ENCODE results near the gene CDKN1C.
A peak's percentile ranks its signal among the peaks of the same experiment; 100 is the strongest.

The CDKN1C gene

GRCh38 chr11:2885678-2886081 is at the start of gene CDKN1C:
TSS of gene CDKN1C (minus strand) at chr11:2885775. CDS start at chr11:2885456, 319 bp downstream.
- DNase-seq, result peak; percentile 77

DNA sequence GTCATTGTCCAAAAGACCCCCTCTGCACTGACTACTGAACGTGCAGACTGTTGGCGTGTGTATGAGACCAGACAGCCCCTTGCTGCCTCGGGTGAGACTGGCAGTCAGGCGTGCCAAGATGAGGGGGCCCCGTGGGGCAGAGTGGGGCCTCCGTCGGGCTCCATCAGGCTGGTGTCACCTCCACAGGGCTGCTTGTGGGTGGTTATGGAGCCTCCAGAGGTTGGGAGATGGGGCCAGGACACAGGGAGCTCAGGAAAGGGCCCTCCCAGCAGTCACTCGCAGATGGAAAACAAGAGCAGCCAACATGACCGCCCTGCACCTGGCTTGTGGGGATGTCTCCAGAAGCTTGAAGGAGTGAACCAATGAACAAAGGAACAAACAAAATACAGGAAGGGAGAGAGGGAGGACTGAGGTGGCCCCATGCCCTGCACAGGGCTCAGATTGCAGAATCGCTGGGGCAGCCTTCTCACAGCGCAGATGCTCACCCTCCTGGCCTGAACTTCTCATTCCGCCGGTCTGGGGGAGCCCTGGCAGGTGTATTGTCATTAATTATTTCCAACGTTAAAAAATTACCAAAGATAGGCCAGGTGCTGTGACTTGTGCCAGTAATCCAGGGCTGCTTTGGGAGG is 49.1 kb upstream of the CDKN1C start:
- no peak for DNase-seq

GRCh38 chr11:2934021-2934550 is 48.5 kb upstream of the CDKN1C start:
- DNase-seq, result no peak

DNA sequence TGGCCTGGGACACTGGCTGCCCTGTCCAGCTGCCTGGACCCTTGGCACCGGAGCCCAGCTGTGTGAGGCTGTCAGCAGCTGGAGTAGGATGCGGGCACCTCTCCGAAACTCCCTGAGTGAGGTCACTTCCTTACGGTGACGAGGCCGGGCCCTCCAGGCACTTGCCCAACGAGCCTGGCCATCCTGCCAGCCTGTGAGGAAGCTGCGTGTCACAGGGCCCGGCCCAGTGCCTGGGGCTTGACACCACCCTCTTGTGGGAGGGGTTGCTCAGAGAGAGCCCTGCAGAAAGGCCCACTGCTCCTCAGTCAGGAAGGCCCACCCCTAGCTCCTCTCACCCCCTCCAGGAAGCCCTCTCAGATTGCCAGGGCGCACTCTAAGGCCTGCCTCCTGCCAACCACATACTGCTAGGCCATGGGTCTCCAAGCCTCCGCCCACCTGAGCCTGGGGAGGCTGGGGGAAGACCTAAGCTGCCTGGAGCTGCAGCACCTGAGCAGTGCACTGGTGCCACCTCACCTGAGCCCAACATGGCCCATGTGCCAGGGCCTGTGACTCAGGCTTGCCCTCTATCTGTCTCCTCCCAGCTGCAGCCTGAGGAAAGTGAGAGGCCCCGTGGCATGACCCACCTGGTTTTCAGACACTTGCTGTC is 47.9 kb upstream of the CDKN1C start:
- DNase-seq, result peak; percentile 25

GRCh38 chr11:2932850-2933251 is 47.3 kb upstream of the CDKN1C start:
- no peak for DNase-seq

DNA sequence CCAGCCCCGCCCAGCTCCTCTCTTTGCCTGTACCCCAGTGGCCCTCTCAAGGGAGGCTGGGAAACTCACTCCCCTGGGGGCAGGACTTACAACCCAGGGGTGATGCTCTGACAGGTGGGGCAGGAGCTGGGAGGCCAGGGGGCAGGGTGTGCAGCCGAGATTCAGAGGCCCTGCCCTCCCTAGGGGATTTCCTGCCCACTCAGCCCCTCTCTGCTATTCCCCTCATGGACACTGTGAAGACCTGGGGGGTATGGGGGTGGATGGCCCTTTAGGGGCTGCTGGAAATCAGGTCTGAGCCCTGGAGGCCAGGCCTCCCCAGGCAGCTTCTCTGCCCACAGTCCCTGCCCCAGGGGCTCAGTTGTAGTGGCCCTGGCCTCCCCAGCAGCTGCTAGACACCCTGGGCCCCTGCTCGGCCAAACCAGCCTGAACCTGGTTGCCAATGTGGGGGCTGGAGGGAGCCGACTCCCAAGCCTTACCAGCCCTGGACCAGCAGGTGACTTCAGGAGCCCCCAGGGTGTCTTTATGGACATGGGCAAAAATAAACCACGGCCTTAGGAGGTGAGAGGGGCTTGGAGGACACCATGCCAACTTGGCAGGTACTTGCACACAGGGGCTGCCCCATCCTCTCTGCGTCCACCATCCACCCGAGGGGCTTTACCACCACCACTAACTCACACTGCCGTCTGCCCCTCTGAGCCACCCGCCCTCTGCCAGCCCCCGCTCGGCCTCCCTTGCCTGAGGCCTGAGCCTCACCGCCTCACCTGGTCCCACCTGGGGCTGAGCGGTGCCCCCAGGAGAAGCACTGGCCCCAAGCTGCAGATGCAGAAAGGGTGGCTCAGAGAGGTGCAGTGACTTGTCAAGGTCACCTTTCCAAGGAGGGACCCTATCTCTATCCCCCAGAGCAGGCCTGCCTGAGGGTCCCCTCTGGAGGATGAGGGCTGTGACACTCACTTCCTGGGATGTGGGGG is 46.5 kb upstream of the CDKN1C start:
- no peak for DNase-seq

GRCh38 chr11:2931420-2931746 is 45.8 kb upstream of the CDKN1C start:
- DNase-seq, result no peak

- DNase-seq, result peak; percentile 39
Observed at GRCh38 chr11:2930704-2931419, 45.3 kb upstream of the CDKN1C start.

DNA sequence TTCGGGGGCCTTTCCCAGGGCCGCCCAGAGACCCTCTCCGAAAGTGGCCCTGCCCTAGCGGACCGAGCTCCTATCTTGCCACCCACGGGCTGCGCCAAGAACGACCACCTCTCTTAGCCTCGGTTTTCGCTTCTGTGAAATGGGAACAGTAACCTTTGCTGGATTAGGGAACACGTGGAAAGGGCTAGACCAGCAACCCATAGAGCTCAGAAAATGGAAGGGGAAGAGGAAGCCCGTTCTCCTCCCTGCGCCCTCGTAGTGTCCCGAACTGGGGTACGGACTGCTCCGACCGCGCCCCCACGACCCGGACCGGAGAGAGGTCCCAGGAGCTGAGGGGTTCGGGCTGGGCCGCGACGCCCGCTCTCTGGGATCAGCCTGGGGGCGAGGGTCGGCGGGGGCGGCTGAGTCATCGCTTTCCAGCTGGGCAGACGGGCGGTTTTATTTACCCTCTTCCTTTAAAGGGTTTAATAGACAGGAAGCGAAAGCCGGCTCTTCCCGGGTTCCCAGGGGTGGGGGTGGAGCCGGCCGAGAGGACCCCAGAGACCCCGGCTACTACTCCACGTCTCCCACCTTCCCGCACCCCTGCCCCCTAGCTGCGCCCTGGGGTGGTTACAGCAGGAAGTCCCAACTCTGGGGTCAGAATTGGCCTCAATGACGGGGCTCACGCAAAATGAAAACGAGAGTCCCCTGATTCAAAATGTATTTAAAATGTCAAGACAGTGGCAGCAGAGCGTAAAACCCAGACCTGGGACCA is 44.6 kb upstream of the CDKN1C start:
- no peak for DNase-seq

- no peak for DNase-seq
Observed at GRCh38 chr11:2929531-2929949, 44.0 kb upstream of the CDKN1C start.

DNA sequence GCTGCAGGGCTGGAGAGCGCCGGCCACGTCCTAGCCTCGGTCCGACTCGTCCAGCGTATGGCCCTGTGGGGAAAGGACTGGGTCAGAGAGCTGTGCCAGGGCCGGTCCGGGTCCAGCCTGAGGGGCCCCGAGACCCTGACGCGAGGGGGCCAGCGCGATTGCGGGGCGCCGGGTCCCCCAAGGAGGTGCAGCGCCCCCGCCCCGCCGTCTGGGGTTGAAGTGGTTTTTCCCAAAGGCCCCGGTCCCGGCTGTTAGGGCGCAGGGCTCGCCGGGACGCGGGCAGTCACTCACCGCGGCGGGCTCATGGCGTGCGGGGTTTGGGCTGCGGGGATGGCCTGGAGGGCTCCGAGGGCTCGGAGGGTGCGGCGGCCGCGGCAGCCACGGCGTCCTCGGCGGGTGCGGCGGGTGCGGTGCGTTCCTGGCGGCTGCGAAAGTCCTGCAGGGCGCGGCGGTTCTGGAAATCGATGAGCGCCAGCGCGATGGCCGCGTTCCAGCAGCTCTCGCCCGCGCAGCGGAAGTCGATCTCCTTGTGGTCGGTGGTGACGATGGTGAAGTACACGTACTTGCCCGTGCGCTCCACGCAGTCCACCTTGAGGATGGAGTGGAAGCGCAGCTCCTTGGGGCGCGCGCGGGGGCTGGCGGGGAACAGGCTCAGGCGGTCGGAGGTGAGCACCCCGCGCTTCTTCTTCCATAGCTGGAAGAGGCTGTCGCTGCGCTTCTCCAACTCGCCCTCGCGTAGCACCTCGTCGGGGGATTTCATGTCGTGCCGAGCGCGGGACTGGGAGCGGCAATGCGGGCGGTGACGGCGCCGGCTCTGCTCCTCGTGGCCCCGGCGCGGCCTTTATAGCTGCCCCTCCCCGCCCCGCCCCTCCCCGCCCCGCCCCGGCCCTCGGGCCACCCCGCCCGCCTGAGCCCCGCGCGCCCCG is 43.3 kb upstream of the CDKN1C start, which contains the start of gene PHLDA2:
Gene PHLDA2 (minus strand): TSS at position 816 of the 926 bp plus-strand sequence. CDS start 56 bp downstream, at position 760.
- peak; percentile 50 for DNase-seq

- no peak for DNase-seq
Observed at GRCh38 chr11:2927851-2928604, 42.5 kb upstream of the CDKN1C start.

DNA sequence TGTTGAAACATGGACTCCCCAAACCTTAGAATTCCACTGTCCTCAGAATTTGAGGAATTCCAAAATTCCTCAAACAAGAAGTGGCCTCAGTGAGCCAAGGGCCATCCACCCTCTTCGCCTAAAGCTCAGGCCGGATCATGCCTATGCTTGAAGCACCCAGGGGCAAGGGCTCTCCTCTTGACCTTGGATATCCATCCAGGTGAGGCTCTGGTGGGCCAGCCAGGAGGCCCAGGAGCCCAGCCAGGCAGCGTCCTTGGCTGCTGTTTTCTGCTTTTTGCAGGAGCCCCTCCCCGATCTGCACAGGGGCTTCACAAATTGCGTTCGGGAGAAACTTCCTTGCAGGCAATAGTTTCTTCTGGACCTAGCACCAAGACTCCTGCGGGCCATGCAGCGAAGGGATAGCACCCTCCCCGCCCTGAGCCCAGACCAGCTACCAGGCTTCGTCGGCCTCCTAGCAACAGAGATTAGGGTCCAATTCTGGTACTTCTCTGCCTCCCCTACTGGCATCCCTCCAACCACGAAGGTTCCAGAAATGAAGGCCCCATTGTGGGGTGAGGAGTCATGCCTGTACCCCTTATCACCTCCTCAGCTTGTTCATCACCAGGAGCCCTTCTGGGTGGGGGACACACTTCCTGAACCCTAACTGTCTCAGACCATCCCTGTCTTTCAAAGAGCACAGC is 41.7 kb upstream of the CDKN1C start:
- DNase-seq, result no peak

DNA sequence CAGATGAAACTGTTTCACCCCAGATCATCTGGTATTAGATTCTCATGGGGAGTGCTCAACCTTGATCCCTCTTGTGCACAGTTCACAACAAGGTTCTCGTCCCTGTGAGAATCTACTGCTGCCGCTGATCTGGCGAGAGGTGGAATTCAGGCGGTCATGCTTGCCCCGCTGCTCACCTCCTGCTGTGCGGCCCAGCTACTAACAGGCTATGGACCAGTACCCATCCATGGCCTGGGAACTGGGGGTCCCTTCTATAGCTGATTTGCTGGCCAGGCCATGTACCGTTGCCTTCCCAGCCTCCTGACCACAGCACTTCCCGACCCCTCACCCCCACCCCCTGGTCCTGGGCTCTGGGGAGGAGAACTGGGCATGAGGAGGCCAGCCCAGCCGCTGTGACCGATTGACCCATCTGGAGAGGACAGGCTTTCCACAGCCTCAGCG is 41.1 kb upstream of the CDKN1C start:
- DNase-seq, result no peak

GRCh38 chr11:2924821-2925675 is 39.5 kb upstream of the CDKN1C start:
- no peak for DNase-seq

- DNase-seq, result no peak
Observed at GRCh38 chr11:2924381-2924780, 38.8 kb upstream of the CDKN1C start.

- DNase-seq, result no peak
Observed at GRCh38 chr11:2923446-2924375, 38.1 kb upstream of the CDKN1C start.

Data from activated CD4-positive, alpha-beta T cell treated with anti-CD3 and anti-CD28 coated beads, Interleukin-2, amount 50 U/mL, for 1 hour (primary cell).